SK-N-SH treated with all-trans-retinoic acid at 6 μM for 48 hours (cell line): ENCODE data around the gene GRIP1.

Experiments used
- ATAC-seq: fragments of 200-7000 bp; cut with Tn5 transposase; 3 replicates; pipeline ENCODE4 v1.9.1; 2020; ENCODE audit warnings: mild to moderate bottlenecking, moderate library complexity
- ARNTL ChIP-seq: fragments of 450-650 bp; formaldehyde crosslinking; IDR thresholded peaks from 2 replicates; pipeline ENCODE4 v1.5.0; 2020; ENCODE audit warnings: low read depth, mild to moderate bottlenecking, moderate library complexity, borderline replicate concordance
- BACH2 ChIP-seq: fragments of 250-450 bp; sonication (Bioruptor Pico); IDR thresholded peaks from 2 replicates; pipeline ENCODE4 v1.9.0; 2021; ENCODE audit warnings: mild to moderate bottlenecking, borderline replicate concordance
- CREB5 ChIP-seq: fragments of 250-450 bp; sonication (Bioruptor Pico); IDR thresholded peaks from 2 replicates; pipeline ENCODE4 v1.5.1; 2020; ENCODE audit warnings: low read depth, mild to moderate bottlenecking, moderate library complexity
- CSRNP3 ChIP-seq: fragments of 250-450 bp; sonication (Bioruptor Pico); IDR thresholded peaks from 2 replicates; pipeline ENCODE4 v1.5.1; 2021; ENCODE audit warnings: mild to moderate bottlenecking, moderate library complexity
- ESRRG ChIP-seq: fragments of 250-450 bp; sonication (Bioruptor Pico); IDR thresholded peaks from 2 replicates; pipeline ENCODE4 v1.6.1; 2021; ENCODE audit warnings: mild to moderate bottlenecking
- GLIS3 ChIP-seq: fragments of 250-450 bp; sonication (Bioruptor Pico); IDR thresholded peaks from 2 replicates; pipeline ENCODE4 v1.5.0; 2020; ENCODE audit warnings: mild to moderate bottlenecking, moderate library complexity
- ISL1 ChIP-seq: fragments of 250-450 bp; sonication (Bioruptor Pico); IDR thresholded peaks from 2 replicates; pipeline ENCODE4 v2.1.2; 2022; ENCODE audit warnings: mild to moderate bottlenecking, moderate library complexity
- OSR1 ChIP-seq: fragments of 250-450 bp; sonication (Bioruptor Pico); IDR thresholded peaks from 2 replicates; pipeline ENCODE4 v1.8.0; 2022; ENCODE audit warnings: moderate library complexity, mild to moderate bottlenecking, inconsistent platforms
- PATZ1 ChIP-seq: fragments of 250-450 bp; sonication (Bioruptor Pico); IDR thresholded peaks from 2 replicates; pipeline ENCODE4 v1.8.0; 2020; ENCODE audit warnings: mild to moderate bottlenecking, moderate library complexity, borderline replicate concordance
- POU6F1 ChIP-seq: fragments of 250-450 bp; sonication (Bioruptor Pico); IDR thresholded peaks from 2 replicates; pipeline ENCODE4 v1.8.0; 2021; ENCODE audit warnings: low read depth, mild to moderate bottlenecking, moderate library complexity, borderline replicate concordance
- PPARA ChIP-seq: fragments of 250-450 bp; sonication (Bioruptor Pico); IDR thresholded peaks from 2 replicates; pipeline ENCODE4 v1.5.0; 2020; ENCODE audit warnings: mild to moderate bottlenecking, borderline replicate concordance
- RARB ChIP-seq: fragments of 250-450 bp; sonication (Bioruptor Pico); IDR thresholded peaks from 2 replicates; pipeline ENCODE4 v1.8.0; 2021; ENCODE audit warnings: mild to moderate bottlenecking, moderate library complexity
- SNAI2 ChIP-seq: fragments of 250-450 bp; sonication (Bioruptor Pico); IDR thresholded peaks from 2 replicates; pipeline ENCODE4 v1.5.0; 2020; ENCODE audit warnings: mild to moderate bottlenecking, moderate library complexity
- TOX ChIP-seq: fragments of 250-450 bp; sonication (Bioruptor Pico); IDR thresholded peaks from 2 replicates; pipeline ENCODE4 v1.8.0; 2021; ENCODE audit warnings: mild to moderate bottlenecking, moderate library complexity, borderline replicate concordance
- TSHZ2 ChIP-seq: fragments of 250-450 bp; sonication (Bioruptor Pico); IDR thresholded peaks from 2 replicates; pipeline ENCODE4 v1.5.0; 2020; ENCODE audit warnings: mild to moderate bottlenecking, moderate library complexity
- ZC3H10 ChIP-seq: fragments of 250-450 bp; sonication (Bioruptor Pico); IDR thresholded peaks from 2 replicates; pipeline ENCODE4 v1.5.1; 2021; ENCODE audit warnings: mild to moderate bottlenecking, moderate library complexity
- ZFP3 ChIP-seq: fragments of 250-450 bp; sonication (Bioruptor Pico); IDR thresholded peaks from 2 replicates; pipeline ENCODE4 v1.5.0; 2020; ENCODE audit warnings: mild to moderate bottlenecking, moderate library complexity
- ZFP30 ChIP-seq: fragments of 450-650 bp; formaldehyde crosslinking; IDR thresholded peaks from 2 replicates; pipeline ENCODE4 v1.5.0; 2022; ENCODE audit warnings: mild to moderate bottlenecking, moderate library complexity
- ZNF565 ChIP-seq: fragments of 450-650 bp; formaldehyde crosslinking; conservative IDR thresholded peaks from 2 replicates; pipeline ENCODE4 v1.5.0; 2020; ENCODE audit warnings: low read depth, mild to moderate bottlenecking, moderate library complexity
- ZNF70 ChIP-seq: fragments of 450-650 bp; formaldehyde crosslinking; IDR thresholded peaks from 2 replicates; pipeline ENCODE4 v1.5.0; 2020; ENCODE audit warnings: mild to moderate bottlenecking, moderate library complexity
- ZNF8 ChIP-seq: fragments of 450-650 bp; formaldehyde crosslinking; IDR thresholded peaks from 2 replicates; pipeline ENCODE4 v1.5.0; 2020; ENCODE audit warnings: mild to moderate bottlenecking, moderate library complexity

GRIP1 gene

GRCh38 chr12:66331016-66331415 is 347.9 kb downstream of the GRIP1 start (continued):
- TF ChIP-seq PATZ1 (CRISPR knock-in tag) (no peak), SNAI2 (CRISPR knock-in tag) (no peak), PPARA (CRISPR knock-in tag) (no peak), CSRNP3 (CRISPR knock-in tag) (no peak), ZNF8 (CRISPR knock-in tag) (no peak), BACH2 (no peak), ZNF70 (no peak), ZFP30 (CRISPR knock-in tag) (no peak), OSR1 (no peak)

- TF ChIP-seq OSR1 (no peak), ESRRG (CRISPR knock-in tag) (no peak), POU6F1 (CRISPR knock-in tag) (no peak), RARB (no peak), BACH2 (no peak), ZC3H10 (CRISPR knock-in tag) (no peak), CREB5 (CRISPR knock-in tag) (no peak), ARNTL (CRISPR knock-in tag) (no peak), PATZ1 (CRISPR knock-in tag) (no peak), ZFP3 (CRISPR knock-in tag) (no peak), ISL1 (CRISPR knock-in tag) (no peak), SNAI2 (CRISPR knock-in tag) (no peak)
- no peak for ATAC-seq
Measured at GRCh38 chr12:66329941-66330340, 348.9 kb downstream of the GRIP1 start.

GRCh38 chr12:66323017-66323416 is 355.9 kb downstream of the GRIP1 start:
- ATAC-seq = no peak
- TF ChIP-seq ARNTL (CRISPR knock-in tag) (no peak), ZFP3 (CRISPR knock-in tag) (no peak), GLIS3 (CRISPR knock-in tag) (no peak), CREB5 (CRISPR knock-in tag) (no peak), BACH2 (no peak), CSRNP3 (CRISPR knock-in tag) (no peak), ZNF565 (CRISPR knock-in tag) (no peak), ZNF70 (no peak), TOX (no peak), POU6F1 (CRISPR knock-in tag) (no peak), TSHZ2 (CRISPR knock-in tag) (no peak), RARB (no peak), ZC3H10 (CRISPR knock-in tag) (no peak)
